ENCODE results near the gene SPDYE16.
"Not testable (repeated sequence)": the region's sequence is repeated elsewhere in the genome, so short reads cannot be mapped to it uniquely, and the experiment has no call there.

SPDYE16 gene

GRCh38 chr7:76504351-76505167 is 38.5 kb downstream of the SPDYE16 start:
- not testable (repeated sequence) for DNase-seq (ENCODE audit: low read depth)

- not testable (repeated sequence) for DNase-seq (ENCODE audit: low read depth)
Observed at GRCh38 chr7:76503244-76503643, 39.9 kb downstream of the SPDYE16 start.

GRCh38 chr7:76502836-76503235 is 40.3 kb downstream of the SPDYE16 start:
- DNase-seq (ENCODE audit: low read depth) = not testable (repeated sequence)

- not testable (repeated sequence) for DNase-seq (ENCODE audit: low read depth)
Observed at GRCh38 chr7:76502224-76502623, 40.9 kb downstream of the SPDYE16 start.

GRCh38 chr7:76499924-76500241 is 43.2 kb downstream of the SPDYE16 start:
- not testable (repeated sequence) for DNase-seq (ENCODE audit: low read depth)

- not testable (repeated sequence) for DNase-seq (ENCODE audit: low read depth)
Observed at GRCh38 chr7:76499201-76499923, 43.7 kb downstream of the SPDYE16 start.

- not testable (repeated sequence) for DNase-seq (ENCODE audit: low read depth)
Observed at GRCh38 chr7:76498583-76499200, 44.4 kb downstream of the SPDYE16 start.

- DNase-seq (ENCODE audit: low read depth) = not testable (repeated sequence)
Observed at GRCh38 chr7:76497918-76498582, 45.0 kb downstream of the SPDYE16 start.

- DNase-seq (ENCODE audit: low read depth) = not testable (repeated sequence)
Observed at GRCh38 chr7:76495717-76496116, 47.4 kb downstream of the SPDYE16 start.

- DNase-seq (ENCODE audit: low read depth) = not testable (repeated sequence)
Observed at GRCh38 chr7:76492139-76492538, 51.0 kb downstream of the SPDYE16 start.

GRCh38 chr7:76487969-76488368 is 55.1 kb downstream of the SPDYE16 start:
- DNase-seq (ENCODE audit: low read depth) = not testable (repeated sequence)

GRCh38 chr7:76486618-76487017 is 56.5 kb downstream of the SPDYE16 start:
- not testable (repeated sequence) for DNase-seq (ENCODE audit: low read depth)

- not testable (repeated sequence) for DNase-seq (ENCODE audit: low read depth)
Observed at GRCh38 chr7:76485822-76486610, 57.1 kb downstream of the SPDYE16 start.

GRCh38 chr7:76484456-76484855 is 58.6 kb downstream of the SPDYE16 start:
- not testable (repeated sequence) for DNase-seq (ENCODE audit: low read depth)

- not testable (repeated sequence) for DNase-seq (ENCODE audit: low read depth)
Observed at GRCh38 chr7:76483081-76483480, 60.0 kb downstream of the SPDYE16 start.

GRCh38 chr7:76482660-76483059 is 60.4 kb downstream of the SPDYE16 start:
- not testable (repeated sequence) for DNase-seq (ENCODE audit: low read depth)
